H1 (cell line): ENCODE measurements around the gene WBP11. TPM values are rescaled to one million over a fixed set of nuclear protein-coding genes. Genes with fewer than 3 reads are reported as not detected.

Source experiments
- CTCF ChIA-PET: fragments of 300-600 bp; sonication (Branson Sonifier 250); formaldehyde crosslinking; loops from one replicate; lab custom pipeline; 2021; ENCODE audit not compliant: partially characterized antibody; lab: Charles Lee
- POLR2A ChIA-PET: fragments of 300-600 bp; sonication (Branson Sonifier 250); formaldehyde crosslinking; loops from one replicate; lab custom pipeline; 2021; ENCODE audit warnings: inconsistent platforms; ENCODE audit not compliant: partially characterized antibody; lab: Charles Lee
- DNase-seq, 2 experiments: peaks; one replicate each; pipeline versions ENCODE4 v3.0.0 to v3.0.0-alpha.2; 2010 to 2022; ENCODE audit warnings: low spot score in 2 of 2, low read depth in 1 of 2, mixed read lengths in 1 of 2
- FAIRE-seq: peaks from 2 replicates; lab custom pipeline; 2011; peaks lifted over from hg19 to GRCh38; lab: Jason Lieb, UNC
- H2AFZ ChIP-seq: 2 replicates; pipeline ENCODE4 v1.8.1; 2012; ENCODE audit warnings: low read length, inconsistent platforms
- H2AK5ac ChIP-seq: 2 replicates; pipeline ENCODE4 v1.6.1; 2013; ENCODE audit warnings: low read depth, low read length
- H2BK120ac ChIP-seq: replicated peaks from 2 replicates; pipeline ENCODE3; 2013; ENCODE audit warnings: low read depth, low read length, inconsistent platforms
- H2BK12ac ChIP-seq: 2 replicates; pipeline ENCODE4 v1.6.1; 2013; ENCODE audit warnings: low read depth, low read length
- H2BK15ac ChIP-seq: 2 replicates; pipeline ENCODE4 v1.6.1; 2013; ENCODE audit warnings: low read length
- H2BK20ac ChIP-seq: 2 replicates; pipeline ENCODE4 v1.6.1; 2013; ENCODE audit warnings: low read length
- H2BK5ac ChIP-seq: 2 replicates; pipeline ENCODE4 v1.6.1; 2013; ENCODE audit warnings: low read depth, low read length
- H3K14ac ChIP-seq: 2 replicates; pipeline ENCODE4 v1.6.1; 2013; ENCODE audit warnings: inconsistent platforms; ENCODE audit not compliant: insufficient read length
- H3K18ac ChIP-seq: 2 replicates; pipeline ENCODE4 v1.6.1; 2013; ENCODE audit warnings: low read length; ENCODE audit errors: extremely low read depth
- H3K23ac ChIP-seq: 2 replicates; pipeline ENCODE4 v1.6.1; 2013; ENCODE audit warnings: inconsistent platforms; ENCODE audit not compliant: insufficient read length
- H3K23me2 ChIP-seq: 2 replicates; pipeline ENCODE4 v1.6.1; 2013; ENCODE audit warnings: low read depth, low read length
- H3K27ac ChIP-seq: 2 replicates; pipeline ENCODE4 v1.6.1; 2011; ENCODE audit warnings: low read depth, low read length, inconsistent platforms
- H3K27me3 ChIP-seq, 4 experiments: replicated peaks in 1 of 4; 1 replicate in 1 of 4; 2 replicates in 3 of 4; pipeline versions ENCODE4 v1.6.1 to v1.8.1; 2011 to 2013; ENCODE audit warnings: low read length in 3 of 4, mild to moderate bottlenecking in 3 of 4, inconsistent platforms in 2 of 4, mixed read lengths in 2 of 4, moderate library complexity in 1 of 4; ENCODE audit not compliant: control insufficient read depth in 3 of 4, insufficient read depth in 3 of 4; ENCODE audit errors: extremely low read depth in 1 of 4
- H3K36me3 ChIP-seq, 4 experiments: 2 replicates each; pipeline versions ENCODE4 v1.6.1 to v1.8.1; 2011 to 2013; ENCODE audit warnings: mild to moderate bottlenecking in 4 of 4, low read length in 3 of 4, moderate library complexity in 2 of 4, control low read depth in 1 of 4, inconsistent platforms in 1 of 4; ENCODE audit not compliant: insufficient read depth in 4 of 4, control insufficient read depth in 2 of 4
- H3K4ac ChIP-seq: replicated peaks from 2 replicates; pipeline ENCODE3; 2013; ENCODE audit warnings: low read length, low read depth, mixed read lengths, inconsistent platforms; ENCODE audit not compliant: insufficient read length
- H3K4me1 ChIP-seq, 4 experiments: replicated peaks in 1 of 4; 1 replicate in 1 of 4; 2 replicates in 3 of 4; pipeline versions ENCODE4 v1.6.1 to v1.8.1; 2011 to 2013; ENCODE audit warnings: low read length in 3 of 4, inconsistent platforms in 2 of 4, mixed read lengths in 1 of 4; ENCODE audit not compliant: insufficient read depth in 4 of 4, control insufficient read depth in 3 of 4
- H3K4me2 ChIP-seq, 2 experiments: 2 replicates each; pipeline versions ENCODE4 v1.6.1 to v1.8.1; 2011 to 2013; ENCODE audit warnings: low read depth in 2 of 2, low read length in 2 of 2, control low read depth in 1 of 2, inconsistent platforms in 1 of 2, mild to moderate bottlenecking in 1 of 2; ENCODE audit not compliant: insufficient read depth in 1 of 2
- H3K4me3 ChIP-seq, 4 experiments: fragments of 200-600, 300-600 bp in 1 of 4; sonication (generic), shearing (Covaris generic), sonication (Bioruptor Twin) in 1 of 4; 2 replicates each; pipeline versions ENCODE4 v1.5.1 to v1.8.1; 2011 to 2016; ENCODE audit warnings: low read length in 4 of 4, low read depth in 3 of 4, control low read depth in 2 of 4, inconsistent platforms in 2 of 4, mild to moderate bottlenecking in 2 of 4, mixed read lengths in 1 of 4, moderate library complexity in 1 of 4; ENCODE audit not compliant: insufficient read depth in 2 of 4; ENCODE audit errors: extremely low read depth in 1 of 4
- H3K56ac ChIP-seq: replicated peaks from 2 replicates; pipeline ENCODE3; 2013; ENCODE audit warnings: low read depth, mild to moderate bottlenecking, mixed read lengths, low read length, inconsistent platforms; ENCODE audit not compliant: insufficient read length
- H3K79me1 ChIP-seq: 2 replicates; pipeline ENCODE4 v1.6.1; 2013; ENCODE audit warnings: low read depth, low read length, control low read depth
- H3K79me2 ChIP-seq, 2 experiments: 2 replicates each; pipeline versions ENCODE4 v1.6.1 to v1.8.1; 2012 to 2013; ENCODE audit warnings: low read length in 2 of 2, mild to moderate bottlenecking in 2 of 2, inconsistent platforms in 1 of 2; ENCODE audit not compliant: insufficient read depth in 2 of 2, control insufficient read depth in 1 of 2
- H3K9ac ChIP-seq, 4 experiments: replicated peaks in 1 of 4; 1 replicate in 1 of 4; 2 replicates in 3 of 4; pipeline versions ENCODE4 v1.6.1 to v1.8.1; 2011 to 2013; ENCODE audit warnings: low read depth in 3 of 4, low read length in 3 of 4, control low read depth in 2 of 4, mild to moderate bottlenecking in 2 of 4, moderate library complexity in 2 of 4, inconsistent platforms in 1 of 4; ENCODE audit errors: extremely low read depth in 1 of 4
- H3K9me3 ChIP-seq, 2 experiments: 2 replicates each; pipeline versions ENCODE4 v1.6.1 to v1.8.1; 2012 to 2013; ENCODE audit warnings: mild to moderate bottlenecking in 2 of 2, moderate library complexity in 2 of 2, control low read depth in 1 of 2, inconsistent platforms in 1 of 2, low read depth in 1 of 2, low read length in 1 of 2, mixed read lengths in 1 of 2; ENCODE audit not compliant: insufficient read depth in 2 of 2
- H4K20me1 ChIP-seq, 2 experiments: replicated peaks in 1 of 2; 2 replicates each; pipeline versions ENCODE3 to v1.8.1; 2011 to 2013; ENCODE audit warnings: inconsistent platforms in 2 of 2, low read length in 2 of 2, mild to moderate bottlenecking in 1 of 2; ENCODE audit not compliant: insufficient read depth in 2 of 2, control insufficient read depth in 1 of 2
- H4K5ac ChIP-seq: 2 replicates; pipeline ENCODE4 v1.6.1; 2013; ENCODE audit warnings: low read length, low read depth, mixed read lengths, inconsistent platforms; ENCODE audit not compliant: insufficient read length
- H4K8ac ChIP-seq: 2 replicates; pipeline ENCODE4 v1.8.0; 2013; ENCODE audit warnings: mild to moderate bottlenecking, moderate library complexity, low read length, inconsistent platforms; ENCODE audit not compliant: insufficient read depth; ENCODE audit errors: extremely low read depth
- H4K91ac ChIP-seq: replicated peaks from 2 replicates; pipeline ENCODE3; 2013; ENCODE audit warnings: low read length, mixed read lengths, inconsistent platforms; ENCODE audit not compliant: insufficient read length
- BACH1 ChIP-seq: IDR thresholded peaks from 2 replicates; pipeline ENCODE4 v1.6.1; 2012; ENCODE audit warnings: low read length, improper control_type of control experiment
- CBX5 ChIP-seq: fragments of 300-800, 300-1000 bp; sonication (generic); IDR thresholded peaks from 2 replicates; pipeline ENCODE4 v1.7.1; 2016; ENCODE audit warnings: antibody characterized with exemption, low read length, low read depth
- HDAC2 ChIP-seq, 2 experiments: fragments of 300-600 bp in 1 of 2; sonication (generic) in 1 of 2; IDR thresholded peaks; 2 replicates each; pipeline ENCODE4 v1.6.1; 2011 to 2012; ENCODE audit warnings: low read depth in 2 of 2, low read length in 2 of 2, mild to moderate bottlenecking in 2 of 2, moderate library complexity in 2 of 2, borderline replicate concordance in 1 of 2, inconsistent platforms in 1 of 2
- POLR2A ChIP-seq, 2 experiments: IDR thresholded peaks; 1 replicate in 1 of 2; 2 replicates in 1 of 2; pipeline ENCODE4 v1.6.1; 2011; ENCODE audit warnings: low read depth in 2 of 2, low read length in 2 of 2, mild to moderate bottlenecking in 2 of 2; ENCODE audit errors: control extremely low read depth in 1 of 2
- RFX5 ChIP-seq: IDR thresholded peaks from 2 replicates; pipeline ENCODE4 v1.6.1; 2011; ENCODE audit warnings: low read depth, low read length, improper control_type of control experiment, borderline replicate concordance
- RNF2 ChIP-seq: fragments of 200-900, 300-1000 bp; sonication (generic); IDR thresholded peaks from 2 replicates; pipeline ENCODE4 v1.7.1; 2016; ENCODE audit warnings: borderline replicate concordance, low read depth, mild to moderate bottlenecking, antibody characterized with exemption, low read length; ENCODE audit not compliant: poor library complexity, severe bottlenecking; ENCODE audit errors: missing control alignments
- RXRA ChIP-seq: IDR thresholded peaks from 2 replicates; pipeline ENCODE4 v1.6.1; 2011; ENCODE audit warnings: low read depth, mild to moderate bottlenecking, low read length, moderate library complexity; ENCODE audit not compliant: insufficient read depth
- SAP30 ChIP-seq: fragments of 300-600 bp; sonication (generic); IDR thresholded peaks from 2 replicates; pipeline ENCODE4 v1.7.1; 2012; ENCODE audit warnings: low read length, moderate library complexity, mild to moderate bottlenecking, inconsistent platforms; ENCODE audit not compliant: insufficient read depth, insufficient replicate concordance
- SIN3A ChIP-seq, 2 experiments: IDR thresholded peaks in 1 of 2; conservative IDR thresholded peaks in 1 of 2; 2 replicates each; pipeline ENCODE4 v1.6.1; 2011 to 2012; ENCODE audit warnings: low read length in 2 of 2, improper control_type of control experiment in 1 of 2, low read depth in 1 of 2, mild to moderate bottlenecking in 1 of 2
- SRF ChIP-seq: IDR thresholded peaks from 2 replicates; pipeline ENCODE4 v1.6.1; 2011; ENCODE audit warnings: mild to moderate bottlenecking, low read depth, low read length, moderate library complexity
- TCF12 ChIP-seq: IDR thresholded peaks from 2 replicates; pipeline ENCODE4 v1.6.1; 2011; ENCODE audit warnings: low read depth, mild to moderate bottlenecking, low read length
- TEAD4 ChIP-seq: IDR thresholded peaks from 2 replicates; pipeline ENCODE4 v1.6.1; 2012; ENCODE audit warnings: low read depth, low read length, inconsistent platforms, mixed read lengths
- WGBS, 2 experiments: shearing (Covaris generic) in 1 of 2; methylation state at CpG; one replicate each; pipeline versions ENCODE4 v1.1.6 to v1.1.7; 2013 to 2015; ENCODE audit warnings: low lambda C conversion rate in 2 of 2, mixed read lengths in 2 of 2, inconsistent platforms in 1 of 2, low coverage in 1 of 2, missing lambda C conversion rate in 1 of 2; ENCODE audit not compliant: insufficient replicate concordance in 2 of 2, insufficient coverage in 1 of 2, insufficient read length in 1 of 2; ENCODE audit errors: extremely low coverage in 1 of 2, missing lambda C conversion rate in 1 of 2; 5-methylcytosine and 5-hydroxymethylcytosine counted together
- polyA plus RNA-seq, 7 experiments: library from polyadenylated mRNA; depleted of rRNA in 3 of 7; stranded (reverse) in 5 of 7; unstranded in 2 of 7; fragments of >200 nt in 5 of 7; fragments of 200-250 nt in 2 of 7; gene quantifications; 1 replicate in 5 of 7; 2 replicates in 1 of 7; 4 replicates in 1 of 7; pipeline versions ENCODE4 v1.2.1 to v1.2.3, GENCODE V29; 2011 to 2013; ENCODE audit warnings: missing spikeins in 2 of 7, mixed read lengths in 2 of 7
- total RNA-seq: library from RNA; stranded (reverse); fragmentation: NEBNext Ultra II Directional; extraction: Animal tissue kit (Norgen Biotek cat#: 25700); gene quantifications from 2 replicates; pipeline ENCODE4 v1.2.1, GENCODE V29; 2021
- TF ChIP-seq, protein P1 (sequence below): IDR thresholded peaks from 2 replicates; pipeline ENCODE4 v1.6.1; 2012; ENCODE audit warnings: inconsistent platforms

The WBP11 gene
- total and polyA plus RNA-seq, 2 of the 8 experiments (the other 6 are each of a cell fraction or from before 2014, with no cell fraction given), result 22.1 to 134 TPM

DNA sequence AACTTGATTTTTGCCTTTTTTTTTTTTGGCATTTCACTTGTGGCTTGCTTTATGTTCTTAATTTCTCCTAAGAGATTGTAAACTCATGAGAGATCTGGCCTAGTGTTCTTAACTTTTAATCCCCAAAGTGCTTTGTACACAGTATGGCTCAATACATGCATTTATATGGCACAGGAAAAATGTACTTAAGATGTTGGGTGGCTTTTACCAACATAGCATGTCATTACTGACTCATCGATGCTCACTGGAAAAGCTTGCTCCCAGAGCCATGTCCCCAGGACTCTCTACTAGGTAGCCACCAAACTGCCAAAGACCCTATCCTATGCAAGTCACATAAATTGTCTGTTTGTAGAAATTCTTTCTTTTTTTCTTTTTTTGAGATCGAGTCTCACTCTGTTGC lies 23.8 kb upstream of the WBP11 start:
- ChIA-PET POLR2A (interaction anchor here (0.9 to 2.3 kb wide), 2 partner anchors 53 to 56 kb away, joined by 3 to 9 read pairs; a partner anchor contains a TSS), CTCF (interaction anchor here (1.1 to 1.6 kb wide), 3 partner anchors 16 to 180 kb away, joined by 3 read pairs; no protein-coding TSS in a partner anchor)
- Histone ChIP-seq H2BK120ac (no peak overlapping the region), H3K9me3 (no peaks in the 10 kb centered on the region), H3K18ac (no peak overlapping the region), H4K8ac (no peak overlapping the region), H3K4me2 (no peak overlapping the region), H3K27me3 (no peaks in the 10 kb centered on the region), H3K56ac (no peak overlapping the region), H3K14ac (no peak overlapping the region), H3K23ac (no peak overlapping the region), H3K23me2 (no peaks in the 10 kb centered on the region; the same call in 1 of the 2 replicates), H4K20me1 (no peaks in the 10 kb centered on the region), H3K4me1 (no peaks in the 10 kb centered on the region; a peak in 1 of 7 replicates), H3K4ac (no peak overlapping the region), H2BK12ac (no peak overlapping the region), H4K5ac (no peak overlapping the region), H2AK5ac (no peak overlapping the region), H3K79me2 (no peaks in the 10 kb centered on the region), H3K4me3 (no peak overlapping the region), H2AFZ (no peak overlapping the region), H4K91ac (no peak overlapping the region), H3K36me3 (no peaks in the 10 kb centered on the region), H3K9ac (no peak overlapping the region), H3K79me1 (no peaks in the 10 kb centered on the region), H2BK5ac (no peak overlapping the region), H2BK15ac (no peak overlapping the region), H3K27ac (no peak overlapping the region), H2BK20ac (no peak overlapping the region)
- DNase-seq, result no peak
- no peak for FAIRE-seq
- 97% methylated on average over 2 of the region's 2 CpGs; no CpG with 5 or more reads in 1 of the 2 experiments for WGBS, 2 experiments
- no peak for TF ChIP-seq SRF
- no peak for TF ChIP-seq SIN3A (conservative IDR thresholded peaks at IDR 0.05 in 1 of 2, IDR thresholded peaks at IDR 0.05 in 1 of 2; ENCODE audit: low read depth in 1 of 2, low read length in 2 of 2)
- no peak for TF ChIP-seq TEAD4
- TF ChIP-seq RFX5, result no peak
- no peak for TF ChIP-seq CBX5
- TF ChIP-seq RXRA, result no peak
- no peak for TF ChIP-seq POLR2A (IDR thresholded peaks at IDR 0.05; ENCODE audit: control extremely low read depth in 1 of 2, low read depth in 2 of 2, low read length in 2 of 2)
- no peak for TF ChIP-seq SAP30
- TF ChIP-seq BACH1, result no peak
- no peak for TF ChIP-seq HDAC2 (IDR thresholded peaks at IDR 0.05; ENCODE audit: borderline replicate concordance in 1 of 2, low read depth in 2 of 2, low read length in 2 of 2)
- TF ChIP-seq, protein P1, sequence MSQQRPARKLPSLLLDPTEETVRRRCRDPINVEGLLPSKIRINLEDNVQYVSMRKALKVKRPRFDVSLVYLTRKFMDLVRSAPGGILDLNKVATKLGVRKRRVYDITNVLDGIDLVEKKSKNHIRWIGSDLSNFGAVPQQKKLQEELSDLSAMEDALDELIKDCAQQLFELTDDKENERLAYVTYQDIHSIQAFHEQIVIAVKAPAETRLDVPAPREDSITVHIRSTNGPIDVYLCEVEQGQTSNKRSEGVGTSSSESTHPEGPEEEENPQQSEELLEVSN, result no peak
- no peak for TF ChIP-seq RNF2
- no peak for TF ChIP-seq TCF12
